HG03469 (cell line): Measurements from ENCODE around the gene VKORC1L1.
A peak's percentile ranks its signal among the peaks of the same experiment; 100 is the strongest.
"Not testable (repeated sequence)": the region's sequence is repeated elsewhere in the genome, so short reads cannot be mapped to it uniquely, and the experiment has no call there.

ENCODE experiments used
- ATAC-seq: cut with Tn5 transposase; IDR thresholded peaks from one replicate; pipeline ENCODE4 v1.9.1; 2021; ENCODE audit warnings: mild to moderate bottlenecking, moderate library complexity, moderate number of reproducible peaks; ENCODE audit not compliant: unreplicated experiment

The VKORC1L1 gene

GRCh38 chr7:65872776-65873581 lies at the start of gene VKORC1L1:
TSS of gene VKORC1L1 (plus strand) at chr7:65873074. CDS start at chr7:65873372, 298 bp downstream.
- peak; percentile 69 for ATAC-seq

GRCh38 chr7:65827366-65827765 lies 45.5 kb upstream of the VKORC1L1 start:
- no peak for ATAC-seq

DNA sequence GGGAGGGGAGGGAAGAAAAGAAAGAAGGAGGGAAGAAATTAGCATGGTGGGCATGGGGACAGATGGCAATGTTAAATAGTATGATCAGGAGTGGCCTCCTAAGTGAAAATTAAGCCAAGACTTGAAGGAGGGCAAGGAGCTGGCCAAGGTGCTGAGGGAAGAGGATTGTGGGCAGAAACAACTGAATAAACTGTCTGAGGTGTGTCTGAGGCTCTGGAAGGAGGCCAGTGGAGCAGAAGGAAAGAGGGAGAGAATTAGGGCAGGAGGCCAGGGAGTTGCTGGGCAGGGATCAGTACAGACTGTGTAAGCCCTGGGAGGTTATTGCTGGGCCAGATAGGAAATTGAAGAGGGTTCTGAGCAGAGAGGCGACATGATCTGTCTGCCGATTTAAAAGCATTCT lies 40.6 kb upstream of the VKORC1L1 start:
- no peak for ATAC-seq

DNA sequence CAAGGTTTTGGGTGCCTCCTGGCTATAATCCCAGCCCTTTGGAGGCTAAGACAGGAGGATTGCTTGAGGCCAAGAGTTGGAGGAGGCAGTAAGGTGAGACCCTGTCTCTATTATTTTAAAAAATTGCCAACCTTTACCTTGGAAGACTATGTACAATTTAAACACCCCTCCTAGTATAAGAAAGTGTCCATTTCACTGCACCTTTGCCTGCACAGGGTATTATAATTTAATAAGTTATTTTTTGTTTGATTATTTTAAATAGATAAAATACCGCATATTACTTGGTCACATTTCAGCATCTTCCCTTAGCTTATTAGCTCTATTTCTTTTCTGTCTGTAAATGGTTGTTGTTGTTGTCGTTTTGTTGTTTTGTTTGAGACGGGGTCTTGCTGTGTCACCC lies 36.2 kb upstream of the VKORC1L1 start:
- not testable (repeated sequence) for ATAC-seq

DNA sequence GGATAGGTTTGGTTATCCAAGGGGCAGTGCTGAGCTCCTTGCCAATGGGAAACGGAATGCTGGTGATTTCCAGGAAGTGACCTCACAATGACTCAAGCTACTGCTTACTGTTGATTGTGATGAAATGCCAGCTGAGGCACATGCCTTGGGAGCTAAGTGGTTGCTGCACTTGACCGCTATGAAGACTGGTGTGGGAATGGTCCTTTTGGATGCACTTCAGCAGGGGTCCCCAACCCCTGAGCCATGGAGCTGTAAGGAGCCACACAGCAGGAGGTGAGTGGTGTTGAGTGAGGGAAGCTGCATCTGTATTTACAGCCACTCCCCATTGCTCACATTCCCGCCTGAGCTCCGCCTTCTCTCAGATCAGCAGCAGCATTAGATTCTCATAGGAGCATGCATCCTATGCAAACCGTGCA lies 35.3 kb upstream of the VKORC1L1 start:
- not testable (repeated sequence) for ATAC-seq

DNA sequence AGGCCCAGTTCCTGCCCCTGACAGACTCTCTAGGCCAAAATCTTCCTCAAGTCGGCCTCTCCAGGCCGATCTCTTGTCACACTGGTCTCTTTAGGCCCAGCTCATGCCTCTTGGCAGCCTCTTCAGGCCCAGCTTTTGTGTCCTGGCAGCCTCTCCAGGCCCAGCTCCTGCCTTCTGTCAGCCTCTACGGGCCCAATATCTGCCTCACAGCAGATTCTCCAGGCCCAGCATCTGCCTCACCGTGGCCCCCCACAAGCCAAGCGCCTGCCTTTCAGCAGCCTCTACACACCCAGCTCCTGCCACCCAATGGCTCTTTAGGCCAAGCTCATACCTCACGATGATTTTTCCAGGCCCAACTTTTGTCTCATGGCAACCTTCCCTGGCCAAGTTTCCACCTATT lies 33.0 kb upstream of the VKORC1L1 start:
- ATAC-seq: no peak

DNA sequence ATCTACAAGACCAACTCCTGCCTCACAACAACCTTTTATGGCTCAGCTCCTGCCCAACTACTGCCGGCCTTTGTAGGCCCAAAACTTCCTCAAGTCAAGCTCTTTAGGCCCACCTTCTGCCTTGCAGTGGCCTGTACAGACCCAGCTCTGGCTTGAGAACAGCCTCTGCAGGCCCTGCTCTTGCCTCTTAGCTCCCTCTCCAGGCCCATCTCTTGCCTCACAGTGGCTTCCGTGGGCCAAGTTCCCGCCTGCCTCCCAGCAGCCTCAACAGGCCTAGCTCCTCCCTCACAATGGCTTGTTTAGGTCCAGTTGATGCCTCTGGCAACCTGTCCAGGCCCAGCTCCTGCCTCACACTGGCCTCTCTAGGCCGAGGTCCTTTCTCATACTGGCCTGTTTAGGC lies 32.4 kb upstream of the VKORC1L1 start:
- no peak for ATAC-seq

DNA sequence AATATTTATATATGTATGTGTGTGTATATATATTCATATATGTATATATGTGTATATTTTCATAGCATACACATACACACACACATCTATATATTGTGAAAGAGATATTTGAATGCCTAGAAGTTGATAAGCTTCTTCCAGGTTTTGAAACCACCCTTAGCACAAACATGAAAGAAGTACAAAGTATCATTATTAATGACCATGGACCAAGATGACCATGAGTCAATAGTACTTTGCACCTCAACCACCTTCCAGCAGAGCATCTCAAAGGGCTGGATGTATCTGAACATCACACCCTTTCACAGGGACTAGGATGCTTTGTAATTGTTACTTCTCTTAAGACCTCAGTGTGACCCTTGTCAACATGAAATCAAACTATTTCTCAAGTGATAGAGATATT lies 29.3 kb upstream of the VKORC1L1 start:
- not testable (repeated sequence) for ATAC-seq

DNA sequence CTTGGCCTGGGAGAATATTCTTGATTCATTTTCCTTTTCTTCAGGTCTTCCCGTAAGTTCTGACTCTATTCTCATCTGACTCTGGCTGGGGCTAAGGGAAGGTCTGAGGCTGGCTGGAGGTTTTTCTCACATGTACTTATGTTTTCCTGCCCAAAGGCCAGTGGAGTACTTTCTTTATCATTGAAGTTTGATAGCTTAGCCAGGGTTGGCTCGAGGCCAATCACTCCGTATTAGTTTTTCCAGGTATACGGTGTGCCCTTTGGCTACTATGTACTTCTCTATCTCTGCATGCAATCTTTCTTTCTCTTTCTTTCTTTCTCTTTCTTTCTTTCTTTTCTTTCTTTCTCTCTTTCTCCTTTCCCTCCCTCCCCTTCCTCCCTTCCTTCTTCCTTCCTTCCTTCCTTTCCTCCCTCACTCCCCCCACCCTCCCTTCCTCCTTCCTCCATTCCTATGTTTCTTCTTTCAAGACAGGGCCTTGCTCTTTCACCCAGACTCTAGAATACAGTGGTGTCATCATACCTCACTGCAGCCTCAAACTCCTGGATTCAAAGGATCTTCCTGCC lies 26.8 kb upstream of the VKORC1L1 start:
- no peak for ATAC-seq

DNA sequence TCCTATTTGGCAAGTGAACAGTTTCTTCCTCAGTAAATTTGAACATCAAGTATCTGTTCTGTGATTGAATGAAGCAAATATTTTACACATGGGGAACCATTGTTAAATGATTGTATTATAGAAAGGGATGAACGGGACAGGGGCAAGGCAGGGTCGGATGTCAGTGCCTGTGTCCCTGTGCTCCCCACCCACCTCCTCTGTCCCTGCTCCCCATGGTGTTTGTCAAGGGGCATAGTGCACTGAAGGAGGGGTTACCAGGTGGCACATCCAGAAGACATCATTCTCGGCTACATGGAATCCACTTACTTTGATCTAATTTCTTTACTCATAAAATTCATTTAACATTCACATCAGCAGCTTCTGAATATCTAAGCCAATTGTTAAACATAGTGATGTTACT lies 19.4 kb upstream of the VKORC1L1 start:
- ATAC-seq: not testable (repeated sequence)

- not testable (repeated sequence) for ATAC-seq
These were observed 19.0 kb upstream of the VKORC1L1 start for GRCh38 chr7:65853892-65854291.

DNA sequence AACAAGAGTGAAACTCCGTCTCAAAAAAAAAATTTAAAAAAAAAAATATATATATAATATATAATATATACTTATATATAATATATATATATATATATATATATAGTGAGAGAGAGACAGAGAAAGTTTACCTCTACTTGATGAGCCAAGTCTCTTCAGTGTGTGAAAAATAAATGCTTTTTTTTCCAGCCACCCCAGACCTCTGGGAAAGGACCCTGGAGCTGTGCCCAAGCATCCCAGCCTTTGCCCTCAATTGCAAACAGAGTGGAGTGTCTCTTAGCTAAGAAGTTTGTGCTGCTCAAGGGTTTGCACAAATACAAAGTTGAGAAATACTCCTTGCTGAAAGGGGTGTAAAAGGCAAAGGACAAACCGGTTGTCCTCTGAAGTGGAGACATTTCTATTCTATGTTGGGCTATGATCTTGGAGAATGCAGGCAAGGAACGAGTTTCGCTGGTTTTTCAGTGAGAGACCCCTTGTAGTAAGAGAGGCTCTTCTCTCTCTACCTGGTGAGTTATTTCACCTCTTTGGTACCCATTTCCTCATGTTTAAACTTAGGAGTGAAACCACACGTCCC lies 15.5 kb upstream of the VKORC1L1 start:
- ATAC-seq: not testable (repeated sequence)

DNA sequence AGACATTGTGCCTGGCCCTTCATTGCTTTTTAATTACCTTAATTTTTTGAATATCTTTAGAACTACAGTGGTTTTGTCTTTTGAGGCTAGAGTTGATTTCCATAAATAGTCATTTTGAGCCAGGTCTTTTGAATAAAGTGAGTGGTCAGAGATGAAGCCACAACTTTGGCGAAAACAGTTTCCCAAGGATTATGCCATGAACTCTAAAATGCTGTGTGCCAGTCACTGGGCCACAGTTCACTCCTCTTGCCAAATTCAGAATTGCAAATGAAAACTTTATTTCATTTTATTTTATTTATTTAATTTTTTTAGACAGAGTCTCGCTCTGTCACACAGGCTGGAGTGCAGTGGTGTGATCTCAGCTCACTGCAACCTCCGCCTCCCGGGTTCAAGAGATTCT lies 14.2 kb upstream of the VKORC1L1 start:
- ATAC-seq: not testable (repeated sequence)

GRCh38 chr7:65866244-65866643 lies 6.6 kb upstream of the VKORC1L1 start:
- not testable (repeated sequence) for ATAC-seq

DNA sequence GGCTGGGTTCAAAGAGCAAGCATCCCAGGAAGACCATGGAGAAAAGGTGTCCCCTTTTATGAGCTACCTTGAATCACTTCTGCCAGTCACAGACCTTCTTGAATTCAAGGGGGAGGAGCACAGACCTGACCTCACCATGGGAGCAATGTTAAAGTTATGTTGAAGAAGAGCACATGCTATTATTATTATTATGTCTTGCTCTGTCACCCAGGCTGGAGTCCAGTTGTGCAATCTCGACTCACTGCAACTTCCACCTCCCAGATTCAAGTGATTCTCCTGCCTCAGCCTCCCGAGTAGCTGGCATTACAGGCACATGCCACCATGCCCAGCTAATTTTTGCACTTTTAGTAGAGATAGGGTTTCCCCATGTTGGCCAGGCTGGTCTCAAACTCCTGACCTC lies 5.2 kb upstream of the VKORC1L1 start:
- ATAC-seq: not testable (repeated sequence)

DNA sequence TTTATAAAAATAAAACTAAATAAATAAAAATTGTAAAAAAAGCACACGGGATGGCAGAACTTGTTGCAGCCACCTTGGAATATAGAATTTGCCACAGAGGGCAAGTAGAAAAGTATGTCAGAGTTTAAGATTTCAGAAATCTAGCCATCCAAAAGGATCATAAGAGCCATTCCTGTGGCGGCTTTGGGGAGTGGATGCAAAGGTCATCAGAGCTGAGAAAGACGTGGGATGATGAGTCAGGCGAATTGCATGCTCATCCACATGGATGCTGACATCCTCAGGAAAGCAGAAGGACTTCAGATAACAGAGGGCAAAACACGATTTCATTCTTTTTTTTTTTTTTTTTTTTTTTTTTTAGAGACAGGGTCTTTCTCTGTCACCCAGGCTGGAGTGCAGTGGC lies 3.6 kb upstream of the VKORC1L1 start:
- not testable (repeated sequence) for ATAC-seq

- ATAC-seq: not testable (repeated sequence)
These were observed 1.4 kb upstream of the VKORC1L1 start for GRCh38 chr7:65871451-65871850.

DNA sequence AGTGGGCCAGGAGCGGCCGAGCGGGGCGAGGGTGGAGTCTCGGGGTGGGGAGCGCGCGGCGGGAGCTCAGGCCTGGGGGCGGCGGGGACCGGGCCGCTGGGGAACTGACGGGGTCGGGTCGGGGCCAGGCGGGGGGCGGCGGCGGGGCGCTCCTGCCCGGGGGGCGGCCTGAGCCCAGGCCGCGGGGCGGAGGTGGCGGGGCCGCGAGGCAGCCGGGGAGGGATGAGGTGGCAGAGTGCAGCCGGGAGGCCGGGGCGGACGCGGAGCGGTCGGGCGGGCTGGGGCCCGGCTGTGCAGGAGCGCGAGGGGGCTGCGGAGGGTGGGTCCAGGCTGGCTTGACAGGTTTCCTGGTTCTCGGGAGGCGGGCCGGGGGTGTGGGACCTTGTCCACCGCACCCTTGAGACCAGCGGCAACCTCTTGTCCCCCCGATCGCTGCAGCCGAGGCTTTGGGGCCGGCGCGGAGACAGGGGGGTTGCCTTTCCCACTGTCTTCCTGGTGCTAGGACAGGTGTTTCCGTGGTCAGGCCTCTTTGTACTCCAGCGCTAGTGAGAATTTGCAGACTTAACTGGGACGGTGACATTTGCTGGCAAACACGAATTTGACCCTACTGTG lies 814 bp downstream of the VKORC1L1 start:
- not testable (repeated sequence) for ATAC-seq

- ATAC-seq: not testable (repeated sequence)
These were observed 2.8 kb downstream of the VKORC1L1 start for GRCh38 chr7:65875715-65876114.

DNA sequence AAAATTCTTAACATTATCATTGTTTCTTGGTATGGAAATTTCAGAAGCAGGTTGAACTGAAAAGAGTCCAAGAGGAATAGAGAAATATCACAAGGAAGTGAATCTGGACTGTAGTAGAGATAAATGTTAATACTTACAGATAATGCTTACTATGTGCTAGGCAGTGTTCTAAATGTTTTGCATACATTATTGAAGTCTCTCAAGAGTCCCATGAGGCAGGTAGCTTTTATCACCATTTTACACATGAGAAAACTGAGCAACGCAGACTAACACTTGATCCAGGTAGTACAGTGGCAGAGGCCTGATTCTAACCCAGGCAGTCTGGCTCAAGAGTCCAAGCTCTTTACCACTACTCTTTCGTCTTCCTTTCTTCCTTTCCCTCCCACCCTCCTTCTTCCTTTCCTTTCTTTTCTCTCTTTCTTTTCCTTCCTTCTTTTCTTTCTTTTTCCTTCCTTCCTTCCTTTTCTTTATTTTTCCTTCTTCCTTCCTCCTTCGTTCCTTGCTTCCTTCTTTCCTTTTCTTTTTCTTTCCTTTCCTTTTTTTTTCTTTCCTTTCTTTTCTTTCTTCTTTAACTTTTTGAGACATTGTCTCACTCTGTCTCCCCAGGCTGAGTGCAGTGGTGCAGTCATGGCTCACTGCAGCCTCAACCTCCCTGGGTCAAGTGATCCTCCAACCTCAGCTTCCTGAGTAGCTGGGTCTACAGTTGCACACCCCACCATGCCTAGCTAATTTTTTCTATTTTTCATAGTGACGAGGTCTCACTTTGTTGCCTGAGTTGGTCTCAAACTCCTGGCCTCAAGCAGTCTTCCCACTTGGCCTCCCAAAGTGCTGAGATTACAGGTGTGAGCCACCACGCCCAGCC lies 6.6 kb downstream of the VKORC1L1 start:
- ATAC-seq: not testable (repeated sequence)

- ATAC-seq: not testable (repeated sequence)
These were observed 7.4 kb downstream of the VKORC1L1 start for GRCh38 chr7:65880242-65880641.
